Measurements from ENCODE around the gene DHX30. TPM values are rescaled to one million over a fixed set of nuclear protein-coding genes. Genes with fewer than 3 reads are reported as not detected.

Gene DHX30
- total and polyA plus RNA-seq, 2 of the 8 experiments (the other 6 are each of a cell fraction or from before 2014, with no cell fraction given), result 82.4 to 97.9 TPM

- Histone ChIP-seq H3K4me3 (ENCODE audit: extremely low read depth in 1 of 4, insufficient read depth in 2 of 4, low read depth in 3 of 4, low read length in 4 of 4) (no peak overlapping the region), H2AFZ (ENCODE audit: low read length) (no peak overlapping the region), H4K8ac (ENCODE audit: extremely low read depth, insufficient read depth, low read length) (no peak overlapping the region), H3K14ac (ENCODE audit: insufficient read length) (no peak overlapping the region), H3K4me1 (replicated peaks in 1 of 4; ENCODE audit: control insufficient read depth in 3 of 4, insufficient read depth in 4 of 4, low read length in 3 of 4) (peaks cover 0 to 3% (median 0%) of the 10 kb centered on the region in 4 experiments; a peak in 2 of 7 replicates), H3K18ac (ENCODE audit: extremely low read depth, low read length) (no peak overlapping the region), H3K27ac (ENCODE audit: low read depth, low read length) (no peak overlapping the region), H3K79me2 (ENCODE audit: control insufficient read depth in 1 of 2, insufficient read depth in 2 of 2, low read length in 2 of 2) (no peaks in the 10 kb centered on the region), H2BK12ac (ENCODE audit: low read depth, low read length) (no peak overlapping the region), H3K9ac (replicated peaks in 1 of 4; ENCODE audit: extremely low read depth in 1 of 4, low read depth in 3 of 4, low read length in 3 of 4) (no peak overlapping the region), H2BK120ac (replicated peaks; ENCODE audit: low read depth, low read length) (no peak overlapping the region), H4K5ac (ENCODE audit: insufficient read length, low read depth, low read length) (no peak overlapping the region), H3K9me3 (ENCODE audit: insufficient read depth in 2 of 2, low read depth in 1 of 2, low read length in 1 of 2) (no peaks in the 10 kb centered on the region), H3K23ac (ENCODE audit: insufficient read length) (no peak overlapping the region), H3K56ac (replicated peaks; ENCODE audit: insufficient read length, low read depth, low read length) (no peak overlapping the region), H3K23me2 (ENCODE audit: low read depth, low read length) (no peaks in the 10 kb centered on the region), H4K91ac (replicated peaks; ENCODE audit: insufficient read length, low read length) (no peak overlapping the region), H3K79me1 (ENCODE audit: low read depth, low read length) (no peaks in the 10 kb centered on the region), H4K20me1 (replicated peaks in 1 of 2; ENCODE audit: control insufficient read depth in 1 of 2, insufficient read depth in 2 of 2, low read length in 2 of 2) (no peaks in the 10 kb centered on the region), H2BK15ac (ENCODE audit: low read length) (no peak overlapping the region), H2BK20ac (ENCODE audit: low read length) (no peak overlapping the region), H3K4ac (replicated peaks; ENCODE audit: insufficient read length, low read depth, low read length) (no peak overlapping the region), H2AK5ac (ENCODE audit: low read depth, low read length) (no peak overlapping the region), H3K27me3 (replicated peaks in 1 of 4; ENCODE audit: control insufficient read depth in 3 of 4, extremely low read depth in 1 of 4, insufficient read depth in 3 of 4, low read length in 3 of 4) (no peaks in the 10 kb centered on the region), H3K4me2 (ENCODE audit: insufficient read depth in 1 of 2, low read depth in 2 of 2, low read length in 2 of 2) (no peak overlapping the region), H2BK5ac (ENCODE audit: low read depth, low read length) (no peak overlapping the region), H3K36me3 (ENCODE audit: control insufficient read depth in 2 of 4, insufficient read depth in 4 of 4, low read length in 3 of 4) (peaks cover 0 to 12% (median 6%) of the 10 kb centered on the region in 4 experiments; a peak in 3 of 8 replicates)
- FAIRE-seq (no peak), DNase-seq (ENCODE audit: low read depth in 1 of 2, low spot score in 2 of 2) (no peak)
- CTCF ChIA-PET (ENCODE audit: partially characterized antibody), result interaction anchor here (1.4 kb wide), 1 partner anchor 273 kb away, joined by 4 read pairs; no protein-coding TSS in a partner anchor
- POLR2A ChIA-PET (ENCODE audit: partially characterized antibody), result no interaction called here
- TF ChIP-seq RFX5 (IDR thresholded peaks at IDR 0.05; ENCODE audit: borderline replicate concordance, low read depth, low read length), result no peak
- no peak for TF ChIP-seq RNF2 (IDR thresholded peaks at IDR 0.05; ENCODE audit: borderline replicate concordance, low read depth, low read length, missing control alignments, poor library complexity, severe bottlenecking)
- TF ChIP-seq POU5F1 (IDR thresholded peaks at IDR 0.05; ENCODE audit: low read depth, low read length), result no peak
- TF ChIP-seq SUZ12 (IDR thresholded peaks at IDR 0.05; ENCODE audit: low read length), result no peak
- no peak for TF ChIP-seq SP1 (IDR thresholded peaks at IDR 0.05; ENCODE audit: low read depth, low read length)
- no peak for TF ChIP-seq EGR1 (IDR thresholded peaks at IDR 0.05; ENCODE audit: borderline replicate concordance, low read depth, low read length)
- TF ChIP-seq POLR2AphosphoS5 (IDR thresholded peaks at IDR 0.05; ENCODE audit: low read depth, low read length), result no peak
- no peak for TF ChIP-seq GABPA (IDR thresholded peaks at IDR 0.05; ENCODE audit: borderline replicate concordance, insufficient read depth, low read length)
- no peak for TF ChIP-seq CHD2 (IDR thresholded peaks at IDR 0.05; ENCODE audit: low read length)
- no peak for TF ChIP-seq SAP30 (IDR thresholded peaks at IDR 0.05; ENCODE audit: insufficient read depth, insufficient replicate concordance, low read length)
- no peak for TF ChIP-seq SP4 (IDR thresholded peaks at IDR 0.05; ENCODE audit: low read length)
- TF ChIP-seq TCF12 (IDR thresholded peaks at IDR 0.05; ENCODE audit: low read depth, low read length), result no peak
- no peak for TF ChIP-seq ATF2 (IDR thresholded peaks at IDR 0.05; ENCODE audit: low read length)
Measured at GRCh38 chr3:47877719-47878118, 74.8 kb downstream of the DHX30 start.
